GM12865 (cell line): ENCODE measurements around the gene PRXL2A.

ENCODE experiments used
- DNase-seq: peaks from one replicate; pipeline ENCODE4 v3.0.0; 2010; ENCODE audit warnings: low read depth
- H3K4me3 ChIP-seq: 2 replicates; pipeline ENCODE4 v1.5.1; 2011; ENCODE audit warnings: mild to moderate bottlenecking, low read depth, low read length, control low read depth
- TF ChIP-seq, protein P1 (sequence below): IDR thresholded peaks from 2 replicates; pipeline ENCODE4 v1.5.1; 2011; ENCODE audit warnings: low read length, control low read depth, low read depth, inconsistent platforms; ENCODE audit not compliant: insufficient read depth; ENCODE audit errors: missing control alignments

Gene PRXL2A

GRCh38 chr10:80410578-80411145 lies 2.3 kb downstream of the PRXL2A start:
- DNase-seq = no peak
- no peak overlapping the region for H3K4me3 ChIP-seq
- TF ChIP-seq, protein P1, sequence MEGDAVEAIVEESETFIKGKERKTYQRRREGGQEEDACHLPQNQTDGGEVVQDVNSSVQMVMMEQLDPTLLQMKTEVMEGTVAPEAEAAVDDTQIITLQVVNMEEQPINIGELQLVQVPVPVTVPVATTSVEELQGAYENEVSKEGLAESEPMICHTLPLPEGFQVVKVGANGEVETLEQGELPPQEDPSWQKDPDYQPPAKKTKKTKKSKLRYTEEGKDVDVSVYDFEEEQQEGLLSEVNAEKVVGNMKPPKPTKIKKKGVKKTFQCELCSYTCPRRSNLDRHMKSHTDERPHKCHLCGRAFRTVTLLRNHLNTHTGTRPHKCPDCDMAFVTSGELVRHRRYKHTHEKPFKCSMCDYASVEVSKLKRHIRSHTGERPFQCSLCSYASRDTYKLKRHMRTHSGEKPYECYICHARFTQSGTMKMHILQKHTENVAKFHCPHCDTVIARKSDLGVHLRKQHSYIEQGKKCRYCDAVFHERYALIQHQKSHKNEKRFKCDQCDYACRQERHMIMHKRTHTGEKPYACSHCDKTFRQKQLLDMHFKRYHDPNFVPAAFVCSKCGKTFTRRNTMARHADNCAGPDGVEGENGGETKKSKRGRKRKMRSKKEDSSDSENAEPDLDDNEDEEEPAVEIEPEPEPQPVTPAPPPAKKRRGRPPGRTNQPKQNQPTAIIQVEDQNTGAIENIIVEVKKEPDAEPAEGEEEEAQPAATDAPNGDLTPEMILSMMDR = no peak

- TF ChIP-seq, protein P1 = no peak
Observed at GRCh38 chr10:80411267-80411668, 2.9 kb downstream of the PRXL2A start.

GRCh38 chr10:80411681-80412220 lies 3.4 kb downstream of the PRXL2A start:
- H3K4me3 ChIP-seq = no peak overlapping the region
- TF ChIP-seq, protein P1 = no peak

More at GRCh38 chr10:80411267-80411668, 2.9 kb downstream of the PRXL2A start:
- DNase-seq = no peak
- H3K4me3 ChIP-seq = no peak overlapping the region

DNA sequence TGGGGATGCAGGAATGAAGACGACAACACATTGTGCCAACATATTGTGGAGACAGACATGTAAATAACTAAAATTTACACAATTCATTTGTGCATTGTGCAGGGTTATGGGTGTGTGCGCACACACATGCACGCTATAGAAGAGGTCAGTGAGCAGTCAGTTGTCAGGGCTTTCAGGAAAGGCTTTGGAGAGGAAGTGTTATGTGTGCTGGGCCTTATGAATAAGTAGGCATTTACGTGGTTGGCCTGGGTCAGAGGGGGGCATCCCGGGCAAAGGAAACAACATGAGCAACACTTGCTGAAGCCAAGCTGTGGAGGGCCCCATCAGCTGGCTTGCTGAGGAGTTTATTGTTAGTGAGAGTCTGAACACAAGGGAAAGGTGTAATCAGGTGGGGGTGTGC lies 4.1 kb downstream of the PRXL2A start:
- no peak for DNase-seq
- TF ChIP-seq, protein P1 = no peak
- H3K4me3 ChIP-seq = no peak overlapping the region

More at GRCh38 chr10:80411681-80412220, 3.4 kb downstream of the PRXL2A start:
- DNase-seq = no peak

- DNase-seq = no peak
- TF ChIP-seq, protein P1 = no peak
- H3K4me3 ChIP-seq = no peak overlapping the region
Observed at GRCh38 chr10:80413271-80413996, 5.1 kb downstream of the PRXL2A start.

DNA sequence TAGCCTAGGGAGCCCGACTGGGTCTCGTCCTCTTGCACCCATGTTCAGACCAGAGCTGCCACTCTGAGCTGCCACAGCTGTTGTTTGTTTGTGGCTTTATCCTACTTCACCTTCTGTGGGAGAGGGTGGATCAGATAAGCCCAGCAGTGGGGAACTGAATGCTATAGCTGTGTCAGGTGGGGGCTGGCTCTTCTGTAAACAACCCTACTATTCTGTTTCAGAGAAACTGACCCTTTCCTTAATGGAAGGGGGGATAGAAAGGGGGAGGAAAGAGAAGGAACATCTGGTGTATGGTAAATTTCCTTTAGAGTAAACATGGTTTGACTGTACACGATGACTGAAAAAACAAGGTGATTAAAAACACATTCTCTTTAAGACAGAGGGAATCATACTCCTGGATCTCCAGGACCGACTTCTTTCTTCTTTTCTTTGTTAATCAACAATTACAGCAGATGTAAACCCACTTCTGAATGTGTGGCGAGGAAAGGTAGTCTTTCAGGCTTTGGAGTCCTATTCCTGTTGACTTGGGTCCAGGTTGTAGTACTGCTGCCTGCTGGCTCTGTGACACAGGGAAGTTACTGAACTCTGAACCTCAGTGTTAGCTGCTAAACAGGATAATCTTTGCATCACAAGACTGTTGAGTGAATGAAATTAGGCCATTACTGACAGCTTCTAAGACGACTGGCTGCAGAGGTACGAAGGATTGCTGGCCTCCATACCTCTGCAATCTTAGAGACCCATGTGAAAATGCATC lies 6.0 kb downstream of the PRXL2A start:
- TF ChIP-seq, protein P1 = no peak
- no peak overlapping the region for H3K4me3 ChIP-seq
- no peak for DNase-seq
